Fibroblast of pulmonary artery (primary cell): ENCODE data around the gene MRTFA.

ENCODE experiments used
- DNase-seq: peaks from one replicate; pipeline ENCODE4 v3.0.0-alpha.2; 2010; ENCODE audit warnings: low read depth
- H3K4me3 ChIP-seq: replicated peaks from 2 replicates; pipeline ENCODE4 v1.5.1; 2011; ENCODE audit warnings: low read depth, mild to moderate bottlenecking, control low read depth, low read length, moderate library complexity
- CTCF ChIP-seq: IDR thresholded peaks from 2 replicates; pipeline ENCODE4 v1.5.1; 2011; ENCODE audit warnings: mild to moderate bottlenecking, control low read depth, low read length, inconsistent platforms; ENCODE audit errors: missing control alignments

MRTFA gene

GRCh38 chr22:40671369-40671768 lies 34.9 kb upstream of the MRTFA start:
- H3K4me3 ChIP-seq, result no peak overlapping the region
- no peak for DNase-seq
- no peak for TF ChIP-seq CTCF

GRCh38 chr22:40670058-40670457 lies 33.5 kb upstream of the MRTFA start:
- H3K4me3 ChIP-seq, result no peak overlapping the region
- no peak for DNase-seq
- no peak for TF ChIP-seq CTCF

DNA sequence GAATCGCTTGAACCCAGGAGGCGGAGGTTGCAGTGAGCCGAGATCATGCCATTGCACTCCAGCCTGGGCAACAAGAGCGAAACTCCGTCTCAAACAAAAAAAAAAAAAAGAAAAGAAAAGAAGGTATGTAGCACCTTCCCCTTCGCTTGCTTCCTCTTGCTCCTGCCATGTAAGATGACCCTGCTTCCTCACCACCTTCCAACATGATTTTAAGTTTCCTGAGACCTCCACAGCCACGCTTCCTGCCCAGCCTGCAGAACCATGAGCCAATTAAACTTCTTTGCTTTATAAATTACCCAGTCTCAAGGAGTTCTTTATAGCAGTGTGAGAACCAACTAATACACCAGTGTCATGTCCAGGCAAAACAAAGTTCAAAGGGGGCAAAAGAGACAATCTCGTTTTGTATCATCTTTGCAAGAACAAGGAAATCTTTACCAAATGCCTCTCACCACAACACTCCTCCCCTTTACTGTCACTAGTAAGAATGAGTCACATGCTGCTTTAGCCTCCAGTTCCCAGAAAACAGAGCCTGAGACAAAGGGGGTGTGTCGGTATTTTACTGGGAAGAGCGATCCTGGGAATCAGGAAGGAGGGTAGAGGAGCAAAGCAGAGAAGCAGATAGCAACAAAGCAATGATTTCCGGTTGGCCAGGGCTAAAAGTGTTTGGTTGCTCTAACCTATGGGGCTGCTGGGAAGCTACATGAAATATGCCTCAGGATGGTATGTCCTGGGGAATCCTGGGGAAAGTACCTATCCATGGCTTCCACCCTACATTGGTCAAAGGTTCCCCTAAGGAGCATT lies 32.3 kb upstream of the MRTFA start:
- H3K4me3 ChIP-seq, result no peak overlapping the region
- no peak for TF ChIP-seq CTCF
- peak; percentile 96 for DNase-seq

GRCh38 chr22:40666151-40666848 lies 29.8 kb upstream of the MRTFA start:
- peak; percentile 75 for DNase-seq
- no peak for TF ChIP-seq CTCF
- H3K4me3 ChIP-seq, result no peak overlapping the region

GRCh38 chr22:40665312-40665711 lies 28.8 kb upstream of the MRTFA start:
- H3K4me3 ChIP-seq, result no peak overlapping the region
- peak; percentile 59 for DNase-seq
- TF ChIP-seq CTCF, result no peak

GRCh38 chr22:40661671-40662070 lies 25.2 kb upstream of the MRTFA start:
- no peak for TF ChIP-seq CTCF
- DNase-seq, result no peak
- no peak overlapping the region for H3K4me3 ChIP-seq

DNA sequence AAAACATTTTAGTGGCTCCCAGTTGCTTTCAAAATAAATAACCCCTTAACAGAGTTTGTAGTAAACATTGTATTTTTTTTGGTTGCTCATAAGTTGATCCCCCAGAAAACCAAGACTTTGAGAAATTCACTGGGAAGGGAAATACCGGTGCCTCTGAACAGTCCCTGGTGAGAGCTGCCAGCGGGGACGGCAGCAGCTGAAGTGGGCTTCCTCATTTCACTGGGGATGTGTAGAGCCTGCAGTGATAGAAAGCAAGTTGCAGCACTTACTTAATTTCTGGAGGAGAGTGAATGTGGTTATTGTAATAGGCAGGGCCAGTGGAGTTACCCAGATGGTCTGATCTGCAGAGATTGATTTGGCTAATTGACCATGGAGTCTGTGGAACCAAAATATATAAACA lies 24.2 kb upstream of the MRTFA start:
- TF ChIP-seq CTCF, result no peak
- DNase-seq, result no peak
- no peak overlapping the region for H3K4me3 ChIP-seq
